Glomerular visceral epithelial cell (primary cell): ENCODE data around the gene GLI3.

Experiments
- DNase-seq: peaks from one replicate; pipeline ENCODE4 v3.0.0-alpha.2; 2016; ENCODE audit errors: extremely low spot score

The GLI3 gene

DNA sequence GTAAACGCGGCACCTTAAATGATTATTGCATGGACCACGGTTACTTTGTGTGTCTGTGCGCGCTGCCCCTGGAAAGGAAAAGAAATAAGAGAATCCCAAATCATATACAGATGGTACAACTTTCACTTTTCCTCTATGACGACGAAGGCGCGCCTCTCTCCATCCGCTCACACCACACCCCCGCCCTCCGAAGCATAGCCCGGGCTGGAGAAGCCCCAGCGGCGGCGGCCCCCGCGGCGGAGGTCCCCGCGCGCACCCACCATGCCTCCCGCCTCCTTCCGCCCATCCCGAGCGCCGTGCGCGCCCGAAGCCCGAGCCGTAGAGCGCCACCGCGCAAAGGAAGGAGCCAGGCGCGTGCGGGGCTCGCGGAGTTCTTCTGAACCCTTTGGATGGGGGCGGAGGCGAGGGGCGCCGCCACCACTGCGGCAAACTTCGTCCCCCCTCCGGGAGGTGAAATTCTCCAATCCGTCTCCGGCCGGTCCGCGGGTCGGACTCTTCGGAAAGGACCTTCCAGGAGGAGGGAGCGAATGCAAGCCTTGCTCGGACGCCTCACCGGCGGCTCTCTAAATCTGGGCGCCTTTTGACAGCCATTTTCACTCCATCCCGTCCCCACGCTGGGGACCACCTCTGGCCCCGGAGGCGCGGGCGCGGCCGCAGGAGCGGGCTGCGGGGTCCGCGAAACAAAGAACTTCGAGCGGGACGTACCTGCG is 588 bp downstream of the GLI3 start:
- peak; percentile 62 for DNase-seq

DNA sequence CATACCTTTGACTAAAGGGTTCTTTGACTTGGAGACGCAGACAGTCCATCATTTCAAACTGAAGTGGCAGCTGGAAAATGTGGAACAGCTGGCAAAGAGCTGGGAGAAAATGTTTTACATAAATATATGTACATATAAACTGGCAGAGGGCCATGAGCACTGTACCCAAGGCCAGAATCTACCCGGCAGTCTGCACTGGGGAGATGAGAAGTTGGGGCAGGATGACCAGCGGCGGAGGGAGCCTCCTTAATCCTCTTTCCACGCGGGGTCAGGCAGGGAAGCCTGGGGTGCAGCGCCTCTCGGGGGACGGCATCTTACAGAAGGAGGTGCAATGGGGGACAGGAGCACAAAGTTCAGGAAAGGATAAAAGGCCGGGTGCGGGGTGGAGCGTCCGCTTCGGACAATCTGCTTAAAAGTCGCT is 1.3 kb downstream of the GLI3 start:
- DNase-seq = no peak

DNA sequence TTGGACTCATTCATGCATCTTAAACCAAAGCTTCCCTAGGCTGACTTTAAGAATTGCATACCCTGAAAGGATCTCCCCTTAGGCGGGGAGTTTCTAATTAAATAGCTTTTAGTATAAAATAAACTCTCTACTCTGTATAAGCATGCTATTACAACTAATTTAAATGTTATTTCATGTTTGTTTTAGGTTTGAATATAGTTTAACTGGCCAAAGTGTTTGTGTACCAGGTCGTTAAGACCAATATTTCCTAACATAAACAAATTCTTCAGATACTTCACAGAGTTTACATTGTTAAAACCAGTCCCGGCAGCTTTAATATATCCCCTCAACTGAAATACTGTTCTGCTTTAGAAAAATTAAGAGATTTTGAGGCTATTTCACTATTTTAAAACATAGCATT is 2.3 kb downstream of the GLI3 start:
- no peak for DNase-seq

DNA sequence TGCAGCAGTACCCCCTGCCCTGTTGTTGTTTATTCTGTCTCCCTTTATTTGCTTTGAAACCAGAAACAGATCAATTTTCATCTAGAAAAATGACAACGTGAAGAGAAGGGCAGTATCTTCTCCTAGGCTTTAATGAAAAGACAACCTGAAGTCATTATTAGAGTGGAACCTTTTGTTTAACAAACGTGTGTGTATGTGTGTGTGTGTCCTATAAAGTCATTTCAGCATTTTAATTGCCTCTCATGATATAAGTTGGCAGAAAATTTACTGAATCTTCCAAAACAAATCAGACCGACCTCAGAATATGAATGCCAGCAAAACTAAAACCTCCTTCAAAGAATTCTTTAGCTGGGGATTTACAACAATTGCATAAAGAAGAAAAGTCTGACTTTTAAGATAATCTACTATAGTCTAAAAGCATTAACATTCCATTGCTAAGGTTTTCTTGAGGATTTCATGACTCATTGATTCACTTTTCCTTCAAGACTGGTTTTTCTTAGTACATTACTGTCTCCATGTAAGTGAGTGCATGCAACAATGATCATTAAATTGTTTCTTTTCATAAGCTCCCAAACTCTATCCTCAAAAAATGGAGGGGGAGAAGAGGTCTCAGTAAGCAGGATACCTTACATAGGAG is 3.2 kb downstream of the GLI3 start:
- no peak for DNase-seq

DNA sequence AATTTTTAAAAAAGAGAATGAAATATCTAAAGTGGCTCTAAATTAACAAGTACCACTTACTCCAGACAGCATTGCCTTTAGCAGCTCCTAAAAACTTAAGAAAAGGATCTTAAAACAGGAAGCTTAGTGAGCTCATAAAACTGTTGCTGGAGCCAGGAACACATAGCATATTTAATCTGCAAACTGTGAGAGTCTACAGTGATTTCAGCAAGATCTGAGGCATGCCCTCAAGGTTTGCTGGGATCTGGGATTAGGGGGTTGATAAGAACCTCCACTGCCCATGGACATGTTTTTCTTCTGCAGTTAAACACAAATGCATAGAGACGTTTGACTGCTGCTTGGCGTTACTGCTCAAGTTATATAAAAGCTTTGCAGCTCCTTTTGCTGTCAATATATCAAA is 3.8 kb downstream of the GLI3 start:
- DNase-seq = no peak

DNA sequence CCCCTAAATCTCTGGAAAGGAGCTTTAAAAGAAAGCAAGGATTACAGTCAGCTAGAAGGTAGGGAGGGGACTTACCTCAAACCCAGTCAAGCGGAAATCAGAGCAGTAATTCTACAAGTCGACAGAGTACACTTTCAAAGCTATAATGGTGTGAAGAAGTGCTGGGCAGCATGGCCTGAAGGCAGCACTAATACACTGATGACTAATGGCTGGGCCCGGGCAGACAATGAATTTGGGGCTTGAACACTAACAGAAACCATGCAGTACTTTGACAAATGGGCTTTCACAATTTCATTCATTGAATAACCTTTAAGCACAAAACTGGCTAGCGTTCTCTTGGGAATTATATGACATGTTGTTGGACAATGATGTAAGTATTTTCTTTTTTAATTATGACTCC is 4.7 kb downstream of the GLI3 start:
- DNase-seq = peak; percentile 82

DNA sequence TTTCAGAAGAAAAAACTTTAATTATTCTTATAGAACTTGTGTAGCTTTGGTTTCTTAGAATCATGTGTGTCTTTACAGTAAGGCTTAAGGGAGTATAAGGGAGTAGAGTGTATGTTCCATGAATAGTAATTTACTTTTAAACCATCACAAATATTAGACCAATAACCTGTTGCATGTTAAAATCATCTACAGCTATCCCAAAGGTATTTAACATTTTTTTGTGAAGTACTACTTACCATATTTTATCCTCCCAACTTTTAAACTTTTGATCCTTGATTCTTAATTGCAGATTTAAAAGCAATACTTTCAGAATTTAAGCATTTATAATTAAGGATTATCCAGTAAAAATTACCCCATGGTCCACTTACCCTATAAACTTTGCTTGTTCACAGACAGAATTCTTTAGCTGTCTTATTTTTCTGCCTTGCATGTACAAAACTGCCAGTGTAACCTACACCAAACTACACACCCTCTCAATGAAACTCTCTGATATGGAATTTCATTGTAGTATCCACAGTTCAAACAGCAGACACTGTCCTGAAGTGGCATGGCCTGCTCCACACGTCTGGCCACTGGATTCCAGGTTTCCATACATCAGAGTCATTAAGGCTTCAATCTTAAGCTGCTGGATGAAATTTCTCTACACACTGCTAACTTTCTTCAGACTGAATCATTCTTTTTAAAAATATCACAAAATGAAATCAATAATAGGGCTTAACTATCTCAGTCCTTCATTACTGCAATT is 5.8 kb downstream of the GLI3 start:
- no peak for DNase-seq

DNA sequence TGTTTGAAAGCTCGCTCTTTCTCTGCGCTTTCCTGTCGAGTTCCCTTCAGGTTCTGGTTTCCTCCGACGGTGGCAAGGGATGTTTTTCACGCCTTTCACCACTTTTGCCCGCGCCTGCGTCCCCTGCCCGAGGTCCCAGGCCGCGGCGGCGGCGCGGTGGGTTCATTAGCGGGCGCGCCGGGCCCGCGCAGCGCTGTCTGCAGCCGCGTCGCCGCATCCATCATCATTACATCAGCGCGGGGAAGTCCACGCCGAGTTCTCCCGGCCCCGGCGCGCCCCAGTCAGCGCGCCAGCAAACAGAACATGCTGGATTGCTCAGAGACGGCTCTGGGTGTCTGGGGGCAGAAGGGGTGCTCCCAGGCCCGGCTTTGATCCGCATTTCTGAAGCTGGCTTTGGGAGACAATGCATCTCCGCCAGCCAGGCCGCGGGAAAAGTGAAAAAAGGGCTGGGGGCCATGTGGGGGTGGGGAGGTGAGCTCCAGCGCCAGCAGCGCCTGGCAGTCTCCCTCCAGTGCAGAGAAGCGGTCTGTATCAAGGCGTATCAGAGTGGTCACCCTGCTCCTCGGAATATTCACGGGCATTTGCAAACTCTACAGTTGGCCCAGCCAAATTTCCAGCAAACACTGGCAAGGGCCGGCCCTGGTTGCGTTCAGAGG is 8.9 kb downstream of the GLI3 start:
- peak; percentile 23 for DNase-seq

DNA sequence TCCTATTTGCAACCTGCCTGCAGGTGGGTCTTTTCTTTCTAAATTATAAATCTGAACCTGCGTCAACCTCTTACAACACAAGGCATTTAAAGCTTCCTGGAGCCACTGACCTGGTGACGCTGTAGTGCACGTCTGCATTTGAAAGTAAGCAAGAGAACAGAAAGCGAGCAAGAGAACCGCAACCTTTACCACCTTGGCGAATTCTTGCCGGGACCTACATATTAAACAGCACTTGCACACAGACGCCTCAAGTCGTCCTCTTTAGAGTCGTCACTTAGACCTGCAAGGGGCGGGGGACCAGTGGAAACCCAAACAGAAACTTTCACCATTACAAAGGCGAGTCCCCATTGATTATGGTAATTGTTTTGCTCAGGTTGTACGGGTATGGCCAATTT is 9.5 kb downstream of the GLI3 start:
- DNase-seq = no peak

DNA sequence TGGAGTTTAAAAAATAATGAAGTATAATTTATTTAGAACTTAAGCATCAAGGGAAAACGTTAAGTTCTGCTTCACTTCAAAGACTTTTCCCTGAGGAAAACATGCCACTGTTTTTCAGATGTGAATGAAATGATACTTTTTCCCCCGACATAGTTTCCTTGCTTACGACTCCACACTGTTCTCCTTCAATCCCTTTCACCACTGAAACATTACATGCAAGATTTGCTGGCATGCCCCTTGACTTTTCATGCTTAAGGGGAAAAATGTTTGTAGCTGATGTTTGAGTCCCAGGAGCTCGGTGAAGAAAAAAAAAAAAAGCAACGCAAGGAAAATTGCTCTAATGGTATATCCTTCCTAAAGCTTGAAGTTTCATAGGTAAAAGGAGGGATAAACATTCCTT is 10.0 kb downstream of the GLI3 start:
- no peak for DNase-seq

DNA sequence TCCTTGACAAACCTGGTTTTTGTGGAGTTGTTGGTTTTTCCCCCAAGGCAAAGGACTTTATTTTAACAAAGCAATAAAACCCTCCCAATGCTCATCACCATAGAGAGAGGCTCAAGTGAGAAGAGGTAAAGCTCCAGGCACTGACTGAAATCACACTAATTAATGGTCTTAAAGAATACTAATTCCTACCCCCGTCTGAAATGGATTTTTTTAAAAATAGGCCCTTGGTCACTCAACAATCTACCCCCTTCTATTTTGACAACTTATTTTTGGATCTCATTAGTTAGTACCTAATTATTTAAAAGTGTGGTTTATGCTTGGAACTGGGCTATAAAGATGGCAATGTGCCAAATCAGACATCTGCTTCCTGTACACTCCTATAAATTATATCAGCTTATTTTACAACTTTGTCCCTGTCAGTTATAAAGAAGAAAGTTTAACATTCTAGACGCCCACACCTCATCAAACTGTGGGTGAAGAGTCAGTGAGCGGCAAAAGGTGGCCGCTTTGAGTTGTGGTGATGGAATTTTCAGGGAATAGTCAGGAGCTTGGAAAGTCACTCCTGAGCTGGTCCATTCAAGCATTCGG is 10.6 kb downstream of the GLI3 start:
- no peak for DNase-seq

DNA sequence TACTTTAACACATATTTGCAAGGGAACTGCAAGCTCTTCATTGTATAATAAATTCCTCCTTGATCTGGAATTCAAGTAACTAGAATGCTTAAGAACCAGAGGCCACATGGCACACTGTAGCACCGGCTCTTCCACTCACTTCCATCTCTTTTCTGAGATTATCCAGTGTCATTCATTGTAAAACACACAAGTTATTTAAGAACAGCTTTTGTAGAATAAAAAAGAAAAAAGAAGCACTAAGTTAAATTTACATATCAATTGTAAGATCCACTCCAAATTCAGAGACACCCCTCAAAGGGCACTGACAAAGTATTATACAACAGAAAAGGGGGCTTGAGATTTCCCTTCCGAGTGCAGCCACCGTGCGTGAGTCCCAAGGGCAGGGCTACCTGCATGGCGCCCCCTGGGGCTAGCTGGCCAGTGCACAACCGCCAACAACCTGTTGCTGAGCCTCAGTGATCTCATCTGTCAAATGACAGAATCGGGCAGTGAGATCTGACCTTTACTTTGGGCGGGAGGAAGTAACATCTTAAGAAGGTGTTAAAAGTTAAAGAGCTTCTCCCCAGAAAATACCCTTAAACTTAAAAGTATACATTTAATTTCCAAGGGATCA is 12.5 kb downstream of the GLI3 start:
- no peak for DNase-seq

DNA sequence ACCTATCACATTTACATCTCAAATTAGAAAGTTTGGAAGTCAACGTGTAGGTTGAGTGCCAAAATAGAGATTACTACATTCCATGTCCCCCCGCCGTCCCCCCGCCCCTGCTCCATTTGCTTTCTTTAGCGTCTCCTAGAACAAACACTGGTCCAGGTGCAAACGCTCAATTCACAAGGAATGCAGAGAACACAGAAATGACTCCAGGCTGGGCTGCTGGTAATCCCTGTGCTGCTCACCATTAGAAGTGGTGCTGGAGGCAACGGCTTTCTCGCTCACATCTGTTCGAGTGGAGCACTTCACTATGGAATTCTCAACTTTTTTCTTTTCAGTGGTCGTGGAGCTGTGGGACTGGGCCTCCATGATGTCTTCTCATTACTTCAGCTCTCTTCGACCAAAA is 14.1 kb downstream of the GLI3 start:
- no peak for DNase-seq

DNA sequence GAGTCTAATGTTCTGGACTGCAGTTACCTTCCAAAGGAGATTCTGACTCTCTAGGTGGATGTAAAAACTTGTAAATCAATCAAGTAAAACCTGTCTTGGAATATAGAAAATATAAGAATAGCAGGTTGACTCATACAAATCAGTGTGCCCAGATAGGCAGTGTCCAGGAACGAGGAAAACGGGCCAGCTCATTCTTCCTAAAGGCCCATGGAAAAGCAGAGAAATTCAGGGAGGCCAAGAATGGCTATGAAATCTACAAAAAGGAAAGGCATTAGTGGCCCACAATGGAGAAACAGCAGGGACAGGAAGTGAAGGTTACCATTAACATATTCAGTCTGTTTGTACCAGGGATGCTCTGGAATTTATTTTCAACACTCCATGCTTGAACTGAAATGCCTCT is 14.9 kb downstream of the GLI3 start:
- DNase-seq = no peak

DNA sequence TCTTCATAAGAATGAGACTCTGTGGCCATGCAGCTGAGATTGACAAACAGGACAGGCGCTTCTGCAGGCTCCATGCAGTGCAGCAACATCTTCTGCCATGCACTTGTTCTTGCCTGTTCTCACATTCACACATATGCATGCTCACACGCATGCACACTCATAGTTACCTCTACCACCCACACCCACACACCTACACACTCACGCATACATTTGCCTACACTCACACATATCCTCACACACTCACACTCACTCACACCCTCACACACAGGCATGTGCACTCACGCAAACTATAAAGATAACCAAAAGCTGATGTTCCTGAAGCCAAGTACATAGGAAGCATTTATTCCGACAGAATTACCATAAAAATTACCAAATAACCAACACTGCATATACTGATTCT is 15.7 kb downstream of the GLI3 start:
- no peak for DNase-seq

DNA sequence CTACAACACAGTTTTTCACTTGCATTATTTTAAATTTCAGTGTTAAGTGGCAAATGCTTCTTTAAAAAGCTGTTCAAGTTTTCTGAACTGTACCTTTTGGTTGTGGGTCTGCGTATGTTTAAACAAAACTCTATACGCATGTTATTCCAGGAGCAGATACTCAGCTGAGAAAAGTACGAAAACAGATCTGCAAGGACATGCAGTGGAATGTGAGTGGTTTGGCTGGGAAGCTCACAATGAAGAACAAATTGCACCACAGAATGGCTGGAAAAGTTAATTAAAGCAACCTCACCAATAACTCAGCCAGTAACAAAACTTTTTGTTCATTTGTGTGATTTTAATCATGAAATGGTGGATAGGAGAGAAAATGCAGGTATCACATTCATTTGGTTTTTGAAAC is 17.6 kb downstream of the GLI3 start:
- DNase-seq = no peak

DNA sequence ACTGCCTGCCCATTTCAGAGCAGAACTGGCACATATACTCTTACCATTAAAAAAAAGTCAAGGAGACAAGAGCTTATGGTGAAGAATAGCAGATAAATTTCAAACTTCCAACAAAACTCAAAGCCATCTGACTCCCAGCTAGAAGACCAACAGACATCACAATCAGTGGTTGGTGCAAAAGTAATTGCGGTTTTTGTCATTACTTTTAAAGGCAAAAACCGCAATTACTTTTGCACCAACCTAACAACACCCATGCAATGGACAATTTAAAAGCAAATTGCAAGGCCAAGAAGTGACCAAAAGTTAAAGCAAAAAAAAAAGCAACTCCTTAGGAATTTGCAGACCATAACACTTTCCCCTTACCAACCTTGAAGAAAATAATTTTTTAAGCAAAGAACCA is 18.8 kb downstream of the GLI3 start:
- no peak for DNase-seq

DNA sequence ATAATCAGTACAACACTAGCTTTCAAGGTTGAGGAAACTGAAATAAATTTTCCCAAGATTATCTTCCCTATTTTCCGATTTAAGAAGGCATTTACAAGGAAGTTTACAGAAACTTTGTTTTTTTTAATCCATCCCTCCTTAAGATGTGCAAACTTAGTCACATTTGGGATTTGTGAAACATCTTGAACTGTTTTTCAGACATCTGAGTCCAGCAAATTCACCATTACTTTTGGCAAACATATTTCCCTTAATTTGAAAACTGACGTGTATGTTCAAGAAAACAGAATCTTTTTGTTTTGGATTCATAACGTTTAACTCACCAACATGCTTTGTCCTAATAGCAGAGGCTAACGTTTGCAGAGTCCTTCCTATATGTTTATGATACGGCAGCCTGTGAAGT is 19.5 kb downstream of the GLI3 start:
- DNase-seq = no peak

DNA sequence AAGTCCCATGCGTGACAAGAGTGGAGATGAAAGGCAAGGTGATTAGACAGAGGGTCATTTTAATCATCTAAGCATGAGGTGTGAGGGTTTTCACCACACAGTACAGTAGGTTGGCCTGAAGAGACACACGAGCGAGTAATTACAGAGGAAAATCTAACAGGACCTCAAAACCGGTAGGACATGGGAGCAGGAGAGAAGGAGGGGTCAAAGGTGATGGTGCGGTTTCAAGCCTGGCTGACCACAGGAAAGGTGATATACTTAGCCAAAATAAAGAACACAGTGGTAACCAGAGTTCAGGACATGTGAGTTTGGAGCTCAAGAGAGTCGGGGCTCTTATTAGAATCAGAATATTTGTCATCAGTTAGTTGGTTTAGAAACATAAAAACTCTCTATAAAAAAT is 20.0 kb downstream of the GLI3 start:
- peak; percentile 48 for DNase-seq

DNA sequence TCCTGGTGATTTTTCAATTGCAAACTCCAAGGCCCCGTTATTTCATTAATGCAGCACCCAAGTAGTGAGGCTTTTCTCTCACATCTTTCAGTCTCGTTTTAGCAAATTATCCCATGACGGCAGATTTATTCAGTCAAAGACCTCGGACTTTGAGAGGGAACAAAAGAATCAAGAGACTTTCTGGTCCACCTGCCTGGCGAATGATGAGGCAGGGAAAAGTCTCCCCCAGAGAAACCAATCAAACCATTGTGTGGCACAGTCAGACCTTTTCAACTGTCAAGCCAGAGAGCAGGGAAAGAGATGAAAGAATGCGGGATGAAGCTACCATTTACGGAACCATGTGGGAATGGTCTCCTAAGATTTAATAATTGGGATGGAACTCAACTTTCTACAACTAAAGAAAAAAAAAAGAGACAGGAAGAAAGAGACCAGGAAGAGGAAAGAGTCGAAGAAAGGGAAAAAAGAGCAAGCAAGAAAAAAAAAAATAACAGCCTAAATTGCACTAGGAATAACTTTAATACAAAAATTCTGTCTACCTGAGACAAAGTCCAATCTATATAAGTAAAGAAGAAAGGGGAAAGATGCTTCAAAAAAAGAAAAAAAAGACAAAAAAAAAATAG is 22.8 kb downstream of the GLI3 start:
- no peak for DNase-seq

DNA sequence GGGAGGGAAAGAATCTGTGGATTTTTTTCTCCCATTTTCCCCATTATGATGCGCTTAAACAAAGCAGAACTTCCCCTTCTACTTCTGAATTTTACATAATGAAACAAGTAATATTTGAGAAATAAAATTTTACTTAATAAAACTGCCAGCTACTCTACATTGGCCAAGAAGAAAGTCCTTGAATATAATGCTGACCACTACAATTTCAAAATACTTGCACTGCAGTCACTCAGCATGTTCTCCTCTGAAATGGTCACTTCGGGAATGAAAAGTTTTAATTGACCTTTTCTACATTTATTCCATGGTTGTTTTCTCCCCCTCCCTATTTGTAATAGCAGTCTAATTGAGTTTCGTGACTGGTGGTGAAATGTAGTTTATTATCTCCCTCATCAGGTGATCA is 23.9 kb downstream of the GLI3 start:
- no peak for DNase-seq
